Endodermal cell (in vitro differentiated cells): ENCODE measurements around the gene C20orf96. TPM values are rescaled to one million over a fixed set of nuclear protein-coding genes. Genes with fewer than 3 reads are reported as not detected.

Source experiments
- DNase-seq: peaks from one replicate; pipeline ENCODE4 v3.0.0-alpha.2; 2017
- H3K27ac ChIP-seq: 2 replicates; pipeline ENCODE4 v1.5.1; 2013; ENCODE audit warnings: mild to moderate bottlenecking, low read depth, low read length, moderate library complexity
- H3K27me3 ChIP-seq: 2 replicates; pipeline ENCODE4 v1.6.1; 2013; ENCODE audit warnings: mild to moderate bottlenecking, low read length, moderate library complexity; ENCODE audit not compliant: insufficient read depth, control insufficient read depth, poor library complexity, severe bottlenecking
- H3K36me3 ChIP-seq: 2 replicates; pipeline ENCODE4 v1.7.0; 2013; ENCODE audit warnings: mild to moderate bottlenecking, low read length, moderate library complexity; ENCODE audit not compliant: control insufficient read depth, insufficient read depth
- H3K4me1 ChIP-seq: one replicate; pipeline ENCODE4 v1.7.0; 2013; ENCODE audit warnings: low read length; ENCODE audit not compliant: control insufficient read depth, insufficient read depth
- H3K4me3 ChIP-seq: 2 replicates; pipeline ENCODE4 v1.5.1; 2013; ENCODE audit warnings: mild to moderate bottlenecking, low read length, moderate library complexity
- H3K9ac ChIP-seq: 2 replicates; pipeline ENCODE4 v1.6.1; 2013; ENCODE audit warnings: mild to moderate bottlenecking, low read length, moderate library complexity; ENCODE audit not compliant: poor library complexity, severe bottlenecking; ENCODE audit errors: extremely low read depth
- H3K9me3 ChIP-seq: 2 replicates; pipeline ENCODE4 v1.6.1; 2013; ENCODE audit warnings: mild to moderate bottlenecking, low read length, moderate library complexity; ENCODE audit not compliant: control insufficient read depth
- H3K27ac Mint-ChIP-seq: 2 replicates; pipeline ENCODE4 v1.8.0; 2020; ENCODE audit warnings: mixed read lengths
- H3K27me3 Mint-ChIP-seq: 2 replicates; pipeline ENCODE4 v1.8.0; 2021; ENCODE audit warnings: mild to moderate bottlenecking, mixed read lengths; ENCODE audit not compliant: insufficient read depth
- H3K36me3 Mint-ChIP-seq: 2 replicates; pipeline ENCODE4 v1.8.0; 2020; ENCODE audit warnings: low read depth, mixed read lengths
- H3K4me1 Mint-ChIP-seq: 2 replicates; pipeline ENCODE4 v1.8.0; 2020; ENCODE audit warnings: mixed read lengths
- H3K4me3 Mint-ChIP-seq: 2 replicates; pipeline ENCODE4 v1.8.0; 2020; ENCODE audit warnings: mild to moderate bottlenecking, moderate library complexity, mixed read lengths
- H3K9me3 Mint-ChIP-seq: 2 replicates; pipeline ENCODE4 v1.8.0; 2020; ENCODE audit warnings: mild to moderate bottlenecking, mixed read lengths
- CTCF ChIP-seq: fragments of 200-600 bp; sonication (generic); conservative IDR thresholded peaks from 2 replicates; pipeline ENCODE4 v1.5.0; 2021; ENCODE audit warnings: antibody characterized with exemption, mild to moderate bottlenecking
- WGBS, 2 experiments: methylation state at CpG; one replicate each; pipeline versions ENCODE4 v1.1.5 to v1.1.7; 2013; ENCODE audit warnings: missing lambda C conversion rate in 2 of 2, mixed read lengths in 1 of 2; ENCODE audit not compliant: insufficient coverage in 1 of 2, insufficient read length in 1 of 2; 5-methylcytosine and 5-hydroxymethylcytosine counted together
- total RNA-seq, 2 donors: library from RNA; stranded (reverse); fragmentation: NEBNext Ultra II Directional in 1 of 2; extraction: Animal tissue kit (Norgen Biotek cat#: 25700) in 1 of 2; gene quantifications; 2 replicates in 1 of 2; 3 replicates in 1 of 2; pipeline ENCODE4 v1.2.1, GENCODE V29; 2021

The C20orf96 gene
- total RNA-seq, 2 donors from 2014 or later = 21.8 to 29.4 TPM

DNA sequence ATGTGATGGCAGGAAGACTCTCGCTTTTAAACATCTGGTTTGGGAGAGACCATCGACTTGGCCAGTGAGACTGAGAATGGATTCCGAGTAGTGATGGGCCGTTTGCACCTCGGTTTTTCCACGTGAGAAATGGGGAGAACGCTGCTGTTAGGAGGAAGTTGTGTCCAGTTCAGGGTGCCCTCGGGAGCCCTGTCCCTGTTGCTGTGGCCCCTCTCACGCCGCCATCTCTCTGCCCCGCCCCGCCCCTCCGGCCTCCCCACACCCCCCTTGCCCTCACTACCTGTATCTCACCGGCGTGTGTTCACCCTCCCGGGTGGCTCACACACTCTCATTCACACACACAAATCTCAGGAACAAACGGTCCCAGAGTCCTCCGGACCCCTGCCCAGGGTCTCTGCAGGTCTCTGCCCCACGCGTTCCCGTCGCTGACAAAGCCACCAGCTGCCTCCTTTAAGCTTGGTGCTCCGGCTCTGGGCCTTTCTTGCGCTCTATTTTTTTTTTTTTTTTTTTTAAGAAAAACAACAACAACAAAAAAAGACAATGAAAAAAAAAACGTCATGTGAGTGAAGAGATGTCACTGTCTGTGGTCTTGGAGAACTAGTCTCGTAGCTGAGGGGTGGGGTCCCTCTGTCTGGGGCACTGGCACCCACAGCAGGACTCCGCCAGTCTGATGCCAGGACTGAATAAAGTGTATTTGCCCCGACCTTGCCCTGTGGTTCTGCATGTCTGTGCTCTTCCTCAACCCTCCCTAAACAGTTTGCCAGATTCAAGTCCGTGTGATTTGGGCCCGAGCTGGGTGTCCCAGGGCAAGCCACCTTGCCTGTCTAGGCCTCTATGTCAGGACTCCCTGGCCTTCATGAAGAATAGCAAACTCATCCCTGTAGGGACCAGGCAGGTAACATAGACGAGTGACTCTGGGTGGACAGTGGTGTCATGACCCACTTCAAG is 37.8 kb upstream of the C20orf96 start:
- H3K27me3 Mint-ChIP-seq = peaks cover 8% of the 10 kb centered on the region
- peak overlapping the region; percentile 81 for H3K4me3 Mint-ChIP-seq
- WGBS, 2 experiments = 67% methylated on average over 12 to 30 of the region's 31 CpGs
- H3K27ac ChIP-seq = no peak overlapping the region
- TF ChIP-seq CTCF = no peak
- peak; percentile 47 for DNase-seq
- no peaks in the 10 kb centered on the region for H3K9me3 Mint-ChIP-seq
- H3K36me3 Mint-ChIP-seq = peaks cover 18% of the 10 kb centered on the region
- H3K9me3 ChIP-seq = no peaks in the 10 kb centered on the region
- H3K27me3 ChIP-seq = no peaks in the 10 kb centered on the region
- peaks cover 8% of the 10 kb centered on the region for H3K4me1 ChIP-seq
- peak overlapping the region; percentile 66 for H3K9ac ChIP-seq
- H3K4me1 Mint-ChIP-seq = peaks cover 31% of the 10 kb centered on the region
- peaks cover 12% of the 10 kb centered on the region for H3K36me3 ChIP-seq
- peak overlapping the region; percentile 48 for H3K27ac Mint-ChIP-seq
- H3K4me3 ChIP-seq = peak overlapping the region; percentile 83

DNA sequence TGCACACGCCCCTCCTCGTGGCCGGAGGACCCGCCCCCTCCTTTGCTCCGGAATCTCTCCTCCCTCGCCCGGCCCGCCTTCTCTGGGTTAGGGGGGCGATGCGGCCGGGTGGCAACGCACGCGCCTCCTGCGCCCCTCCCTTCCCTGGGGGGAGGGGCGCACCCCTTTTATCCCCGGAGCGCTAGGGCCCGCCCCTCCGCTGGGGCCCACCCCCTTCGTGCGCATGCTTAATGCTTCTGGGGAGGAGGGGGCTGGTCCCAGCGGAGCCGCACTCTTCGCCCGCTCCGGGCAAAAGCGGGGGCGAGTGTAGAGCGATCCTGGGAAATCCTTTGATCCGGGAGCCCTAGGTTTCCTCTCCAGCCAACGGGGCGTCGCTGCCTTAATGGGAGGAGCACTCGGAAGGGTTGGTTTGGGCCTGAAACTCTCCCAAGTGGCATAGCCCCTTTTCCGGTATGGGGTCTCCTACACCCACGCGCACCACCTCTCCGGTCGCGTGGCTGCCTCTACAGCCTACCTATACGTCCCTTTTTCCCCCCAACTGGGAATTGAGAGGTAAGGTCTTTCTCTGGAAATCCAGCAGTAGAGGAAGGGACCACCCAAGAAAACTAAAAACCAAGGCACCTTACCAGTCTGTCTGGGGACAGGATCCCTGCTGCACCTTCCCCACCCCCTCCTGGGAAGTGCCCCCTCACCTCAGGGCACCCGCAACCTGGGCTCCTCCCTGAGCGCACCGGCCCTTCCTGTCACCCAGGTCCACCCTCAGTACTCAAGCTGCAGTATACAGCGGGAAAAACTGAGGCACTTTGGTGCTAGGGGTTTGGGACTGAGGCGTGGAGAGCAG is 36.9 kb upstream of the C20orf96 start:
- peak overlapping the region; percentile 81 for H3K4me3 Mint-ChIP-seq
- no peaks in the 10 kb centered on the region for H3K9me3 ChIP-seq
- peaks cover 8% of the 10 kb centered on the region for H3K4me1 ChIP-seq
- no peaks in the 10 kb centered on the region for H3K27me3 Mint-ChIP-seq
- peak; percentile 97 for DNase-seq
- peak overlapping the region; percentile 66 for H3K9ac ChIP-seq
- 2 to 29% methylated on average over 3 to 46 of the region's 47 CpGs for WGBS, 2 experiments
- peak overlapping the region; percentile 48 for H3K27ac Mint-ChIP-seq
- peaks cover 12% of the 10 kb centered on the region for H3K36me3 ChIP-seq
- peak overlapping the region; percentile 83 for H3K4me3 ChIP-seq
- no peaks in the 10 kb centered on the region for H3K9me3 Mint-ChIP-seq
- no peak for TF ChIP-seq CTCF
- peak overlapping the region; percentile 4 for H3K27ac ChIP-seq
- peaks cover 18% of the 10 kb centered on the region for H3K36me3 Mint-ChIP-seq
- H3K27me3 ChIP-seq = no peaks in the 10 kb centered on the region
- peaks cover 33% of the 10 kb centered on the region for H3K4me1 Mint-ChIP-seq

DNA sequence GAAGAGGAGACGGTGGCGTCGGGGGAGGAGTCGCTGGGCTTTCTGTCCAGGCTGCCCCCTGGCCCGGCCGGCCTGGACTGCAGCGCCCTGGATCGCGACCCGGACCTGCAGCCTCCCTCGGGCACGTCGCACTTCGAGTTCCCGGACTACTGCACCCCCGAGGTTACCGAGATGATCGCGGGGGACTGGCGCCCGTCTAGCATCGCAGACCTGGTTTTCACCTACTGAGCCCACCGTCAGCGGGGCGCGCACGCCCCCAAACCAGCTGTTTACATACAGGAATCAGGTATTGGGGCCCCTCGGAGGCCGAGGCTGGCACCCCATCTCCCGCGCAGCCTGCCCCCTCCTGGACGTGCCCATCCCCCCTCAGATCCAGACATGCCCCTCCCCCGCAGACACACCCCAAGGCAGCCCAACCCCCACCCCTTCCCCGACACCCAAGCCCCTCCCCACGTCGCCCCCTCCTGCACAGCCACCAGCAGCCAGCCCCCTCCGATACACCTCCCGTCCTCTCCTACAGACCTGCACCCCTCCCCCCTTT is 36.2 kb upstream of the C20orf96 start:
- Histone ChIP-seq H3K9me3 (no peaks in the 10 kb centered on the region), H3K4me3 (peak overlapping the region; percentile 83), H3K27me3 (no peaks in the 10 kb centered on the region), H3K36me3 (peaks cover 12% of the 10 kb centered on the region), H3K9ac (peak overlapping the region; percentile 70), H3K27ac (peak overlapping the region; percentile 95), H3K4me1 (peaks cover 8% of the 10 kb centered on the region)
- Mint-ChIP-seq H3K36me3 (peaks cover 18% of the 10 kb centered on the region), H3K4me1 (peaks cover 35% of the 10 kb centered on the region), H3K4me3 (peak overlapping the region; percentile 81), H3K27ac (peak overlapping the region; percentile 68), H3K27me3 (no peaks in the 10 kb centered on the region), H3K9me3 (peaks cover under 1% of the 10 kb centered on the region)
- 0% methylated on average over 6 to 37 of the region's 38 CpGs for WGBS, 2 experiments
- DNase-seq = peak; percentile 83
- peak; percentile 15 for TF ChIP-seq CTCF
